Uterus (tissue), 2 donors: ENCODE results near the gene SMURF1.

Source experiments
- POLR2A ChIP-seq, 2 donors: fragments of 450-650 bp; IDR thresholded peaks; one replicate each; pipeline ENCODE4 v1.6.1; 2016; ENCODE audit warnings: antibody characterized with exemption in 2 of 2, mild to moderate bottlenecking in 1 of 2, moderate library complexity in 1 of 2
- TF ChIP-seq, protein P1 (sequence below), 4 experiments: fragments of 200-600 bp in 2 of 4; fragments of 450-650 bp in 2 of 4; sonication (generic) in 2 of 4; IDR thresholded peaks; one replicate each; pipeline ENCODE4 v1.5.1; 2016 to 2019; ENCODE audit warnings: antibody characterized with exemption in 4 of 4, mild to moderate bottlenecking in 2 of 4, moderate library complexity in 1 of 4

DNA sequence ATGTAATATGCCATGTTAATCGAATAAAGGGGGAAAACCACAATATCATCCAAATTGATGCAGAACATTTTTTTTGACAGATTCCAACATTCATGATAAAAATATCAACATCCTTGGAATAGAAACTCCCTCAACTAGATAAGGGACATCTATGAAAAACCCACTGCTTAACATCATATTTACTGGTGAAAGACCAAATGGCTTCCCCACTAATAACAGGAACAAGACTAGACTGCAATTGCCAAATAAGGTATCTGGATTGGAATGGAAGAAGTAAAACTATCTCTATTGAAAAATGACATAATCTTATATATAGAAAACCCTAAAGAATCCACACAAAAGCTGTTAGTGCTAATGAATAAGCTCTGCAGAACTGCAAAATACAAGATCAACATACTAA lies 27.8 kb downstream of the SMURF1 start:
- TF ChIP-seq POLR2A (IDR thresholded peaks at IDR 0.05), result no peak
- TF ChIP-seq, protein P1, sequence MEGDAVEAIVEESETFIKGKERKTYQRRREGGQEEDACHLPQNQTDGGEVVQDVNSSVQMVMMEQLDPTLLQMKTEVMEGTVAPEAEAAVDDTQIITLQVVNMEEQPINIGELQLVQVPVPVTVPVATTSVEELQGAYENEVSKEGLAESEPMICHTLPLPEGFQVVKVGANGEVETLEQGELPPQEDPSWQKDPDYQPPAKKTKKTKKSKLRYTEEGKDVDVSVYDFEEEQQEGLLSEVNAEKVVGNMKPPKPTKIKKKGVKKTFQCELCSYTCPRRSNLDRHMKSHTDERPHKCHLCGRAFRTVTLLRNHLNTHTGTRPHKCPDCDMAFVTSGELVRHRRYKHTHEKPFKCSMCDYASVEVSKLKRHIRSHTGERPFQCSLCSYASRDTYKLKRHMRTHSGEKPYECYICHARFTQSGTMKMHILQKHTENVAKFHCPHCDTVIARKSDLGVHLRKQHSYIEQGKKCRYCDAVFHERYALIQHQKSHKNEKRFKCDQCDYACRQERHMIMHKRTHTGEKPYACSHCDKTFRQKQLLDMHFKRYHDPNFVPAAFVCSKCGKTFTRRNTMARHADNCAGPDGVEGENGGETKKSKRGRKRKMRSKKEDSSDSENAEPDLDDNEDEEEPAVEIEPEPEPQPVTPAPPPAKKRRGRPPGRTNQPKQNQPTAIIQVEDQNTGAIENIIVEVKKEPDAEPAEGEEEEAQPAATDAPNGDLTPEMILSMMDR (IDR thresholded peaks at IDR 0.05), result no peak
